VCaP (cell line): ENCODE results near the gene TBC1D22A.

Experiments
- H3K27ac ChIP-seq: fragments of 450-650 bp; 2 replicates; pipeline ENCODE4 v1.5.1; 2017
- TF ChIP-seq, protein P1 (sequence below): fragments of 450-650 bp; conservative IDR thresholded peaks from 2 replicates; pipeline ENCODE4 v1.5.1; 2017; ENCODE audit warnings: mild to moderate bottlenecking, moderate library complexity

Gene TBC1D22A

DNA sequence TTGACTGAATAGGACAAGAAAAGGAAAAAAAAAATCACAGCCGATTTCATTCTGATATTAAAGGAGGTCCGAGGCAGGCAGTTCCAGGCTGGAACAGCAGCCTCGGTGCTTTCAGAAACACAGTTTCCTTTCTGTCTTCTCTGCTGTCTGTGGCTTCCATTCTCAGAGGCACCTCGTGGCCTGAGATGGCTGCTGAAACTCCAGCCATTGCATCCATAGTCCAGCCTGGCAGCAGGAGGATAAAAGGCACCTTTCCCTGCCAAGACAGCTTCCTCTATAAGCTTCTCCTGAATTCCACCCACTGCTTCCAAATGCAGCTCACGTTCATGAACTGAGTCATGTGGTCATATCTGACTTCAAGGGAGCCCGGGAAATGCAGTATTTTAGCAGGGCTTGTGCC, 390.5 kb downstream of the TBC1D22A start:
- H3K27ac ChIP-seq: no peak overlapping the region
- TF ChIP-seq, protein P1, sequence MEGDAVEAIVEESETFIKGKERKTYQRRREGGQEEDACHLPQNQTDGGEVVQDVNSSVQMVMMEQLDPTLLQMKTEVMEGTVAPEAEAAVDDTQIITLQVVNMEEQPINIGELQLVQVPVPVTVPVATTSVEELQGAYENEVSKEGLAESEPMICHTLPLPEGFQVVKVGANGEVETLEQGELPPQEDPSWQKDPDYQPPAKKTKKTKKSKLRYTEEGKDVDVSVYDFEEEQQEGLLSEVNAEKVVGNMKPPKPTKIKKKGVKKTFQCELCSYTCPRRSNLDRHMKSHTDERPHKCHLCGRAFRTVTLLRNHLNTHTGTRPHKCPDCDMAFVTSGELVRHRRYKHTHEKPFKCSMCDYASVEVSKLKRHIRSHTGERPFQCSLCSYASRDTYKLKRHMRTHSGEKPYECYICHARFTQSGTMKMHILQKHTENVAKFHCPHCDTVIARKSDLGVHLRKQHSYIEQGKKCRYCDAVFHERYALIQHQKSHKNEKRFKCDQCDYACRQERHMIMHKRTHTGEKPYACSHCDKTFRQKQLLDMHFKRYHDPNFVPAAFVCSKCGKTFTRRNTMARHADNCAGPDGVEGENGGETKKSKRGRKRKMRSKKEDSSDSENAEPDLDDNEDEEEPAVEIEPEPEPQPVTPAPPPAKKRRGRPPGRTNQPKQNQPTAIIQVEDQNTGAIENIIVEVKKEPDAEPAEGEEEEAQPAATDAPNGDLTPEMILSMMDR: no peak

DNA sequence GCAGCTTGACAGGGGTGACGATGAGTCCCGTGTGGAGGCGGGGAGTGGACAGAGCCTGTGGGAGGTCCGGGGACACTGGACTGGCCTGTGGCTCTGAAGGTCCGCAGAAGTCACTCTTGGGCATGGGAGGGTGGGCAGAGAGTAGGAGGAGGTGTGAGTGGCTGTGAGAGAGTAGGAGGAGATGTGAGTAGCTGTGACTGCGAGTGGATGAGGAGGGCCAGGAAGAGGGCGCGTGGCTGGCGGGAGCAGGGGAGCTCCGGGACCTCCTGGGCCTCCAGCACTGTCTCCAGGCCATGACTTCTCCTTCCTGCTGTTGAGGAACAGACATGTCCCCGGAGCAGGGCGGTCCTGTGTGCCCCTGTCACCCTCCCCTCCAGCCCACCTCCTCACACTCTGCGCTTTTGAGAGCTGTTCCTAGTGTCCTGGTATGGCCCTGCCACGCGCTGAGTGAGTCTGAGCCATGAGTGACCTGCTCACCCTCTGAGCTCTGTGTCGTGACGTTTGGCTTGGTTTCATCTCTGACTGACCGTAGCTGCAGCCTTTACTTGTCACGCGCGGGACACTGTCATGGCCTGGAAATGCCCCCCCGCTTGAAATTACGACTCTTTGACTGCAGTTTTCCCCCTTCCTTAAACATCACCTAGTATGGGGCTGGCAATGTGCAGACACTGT, 391.5 kb downstream of the TBC1D22A start:
- TF ChIP-seq, protein P1: no peak
- peak overlapping the region; percentile 65 for H3K27ac ChIP-seq

DNA sequence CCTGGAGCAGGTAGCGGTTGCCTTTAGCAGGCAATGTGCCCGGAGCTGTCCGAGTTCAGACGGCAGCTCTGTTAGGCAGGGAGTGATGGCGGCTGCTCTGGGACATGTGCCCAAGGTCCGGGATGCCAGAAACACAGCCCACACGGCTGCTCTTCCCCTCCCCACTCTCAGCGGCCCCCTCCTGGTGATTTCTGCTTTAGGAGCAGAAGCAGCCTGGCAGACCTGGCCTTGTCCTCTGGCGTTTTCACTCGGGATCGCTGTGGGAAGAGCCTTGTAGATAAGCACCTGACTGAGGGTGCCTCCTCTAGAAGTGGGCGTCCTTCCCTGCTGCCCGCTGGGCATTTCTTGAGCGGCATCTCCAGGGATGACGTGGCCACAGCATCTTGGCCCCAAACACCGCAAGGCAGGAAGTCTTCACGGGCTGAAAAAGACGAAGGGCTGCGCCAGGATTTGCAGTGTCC, 392.2 kb downstream of the TBC1D22A start:
- peak overlapping the region; percentile 65 for H3K27ac ChIP-seq
- TF ChIP-seq, protein P1: no peak; the same call in 1 of the 2 replicates

DNA sequence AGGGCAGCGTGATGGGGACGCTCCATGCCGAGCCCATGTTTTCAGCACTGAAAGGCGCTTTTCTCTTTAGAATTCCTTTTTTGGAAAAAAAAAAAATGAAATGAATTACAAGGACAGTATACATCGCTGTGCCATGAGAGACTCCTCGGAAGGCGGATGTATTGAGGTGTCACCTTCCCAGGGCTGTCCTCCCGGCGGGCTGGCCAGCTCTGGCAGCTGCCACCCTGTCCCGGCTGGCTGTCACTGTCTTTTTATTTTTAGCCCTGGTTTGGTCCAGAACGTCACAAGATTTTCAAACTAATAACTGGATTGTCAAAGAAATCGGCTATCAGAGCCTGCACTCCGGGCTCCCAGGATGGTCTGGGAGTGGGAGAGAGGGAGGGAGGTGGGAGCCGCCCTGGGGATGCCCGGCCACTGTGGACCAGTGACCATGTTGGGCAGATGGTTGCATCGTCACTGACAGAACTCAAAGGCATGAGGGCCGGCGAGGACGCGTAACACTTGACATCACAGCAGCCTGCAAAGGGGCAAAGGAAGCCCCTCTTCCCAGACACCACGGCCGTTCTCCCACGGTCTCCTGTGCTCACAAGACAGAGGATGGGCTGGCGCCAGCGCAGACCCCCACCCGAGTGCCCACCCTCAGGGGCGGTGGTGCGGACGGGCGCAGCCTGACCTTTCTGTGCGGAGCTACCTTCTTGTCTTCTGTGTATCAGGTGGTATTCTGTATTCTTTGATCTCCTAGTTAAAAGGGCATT, 392.9 kb downstream of the TBC1D22A start:
- TF ChIP-seq, protein P1: no peak
- H3K27ac ChIP-seq: peak overlapping the region; percentile 65

DNA sequence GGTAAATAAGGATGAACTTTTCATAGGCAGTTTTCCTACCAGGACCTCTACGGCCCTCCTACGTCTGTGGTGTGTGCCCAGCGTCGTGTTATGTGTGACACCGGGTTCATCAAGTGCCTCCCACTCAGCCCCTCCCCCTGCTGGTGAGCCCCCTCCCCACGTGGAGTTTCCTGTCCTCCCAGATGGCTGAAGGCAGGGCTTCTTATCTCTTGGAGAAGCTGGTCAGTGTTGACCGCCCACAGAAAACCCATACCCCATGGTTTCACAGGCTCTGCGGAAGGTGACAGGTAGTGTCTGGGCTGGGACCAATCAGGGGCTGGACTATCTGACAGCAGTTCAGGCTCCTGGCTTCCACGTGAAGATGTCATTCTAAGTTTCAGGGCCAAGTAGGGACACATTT, 393.5 kb downstream of the TBC1D22A start:
- TF ChIP-seq, protein P1: no peak
- no peak overlapping the region for H3K27ac ChIP-seq

DNA sequence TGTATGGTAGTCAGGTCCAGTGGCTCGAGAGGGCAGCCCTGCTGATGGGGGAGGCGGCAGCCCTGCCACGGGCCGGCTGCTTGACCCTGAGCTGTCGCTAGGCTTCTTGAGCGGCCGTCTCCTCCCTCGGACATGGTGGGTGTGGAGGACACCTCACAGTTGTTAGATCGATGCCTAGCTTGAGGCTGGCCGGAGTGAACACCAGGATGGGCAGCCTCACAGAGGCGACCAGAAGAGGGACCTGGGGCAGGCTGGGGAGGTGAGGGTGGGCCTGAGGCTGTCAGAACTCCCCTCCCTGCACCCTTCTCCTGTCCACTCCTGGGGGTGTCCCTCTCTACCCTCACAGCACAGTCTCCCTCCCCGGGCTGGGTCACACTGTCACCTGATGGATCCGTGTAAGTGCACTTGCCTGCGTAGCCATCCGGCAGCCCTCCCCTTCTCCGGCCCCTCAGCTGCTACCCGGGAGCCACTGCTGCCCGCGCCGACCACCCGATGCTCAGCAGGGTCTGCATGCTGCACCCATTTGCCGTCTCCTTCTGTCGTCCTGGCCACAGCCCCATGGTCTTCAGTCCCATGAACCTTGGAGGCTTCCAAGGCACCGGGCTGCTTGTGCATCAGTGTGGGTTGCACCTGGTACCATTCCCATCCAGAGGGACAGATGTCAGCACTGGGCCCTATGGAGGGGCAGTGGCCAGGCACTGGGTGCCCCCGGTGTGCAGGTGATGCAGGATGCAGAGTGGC, 394.1 kb downstream of the TBC1D22A start:
- H3K27ac ChIP-seq: no peak overlapping the region
- TF ChIP-seq, protein P1: no peak

DNA sequence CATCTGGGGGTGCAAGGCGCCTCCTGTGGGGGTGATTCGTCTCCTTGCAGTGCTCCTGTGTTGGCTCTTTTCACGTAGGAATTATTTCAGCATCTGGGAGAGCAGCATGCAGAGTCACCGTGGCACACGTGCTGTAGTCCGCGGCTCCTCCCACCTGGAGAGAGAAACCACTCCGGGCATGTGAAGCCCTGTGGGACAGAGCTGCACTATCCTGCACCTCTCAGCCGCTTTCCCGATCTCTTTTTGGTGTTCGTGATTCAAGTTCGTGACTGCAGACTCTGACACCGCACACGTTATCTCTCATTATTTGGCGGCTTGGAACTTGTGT, 394.6 kb downstream of the TBC1D22A start:
- TF ChIP-seq, protein P1: no peak
- H3K27ac ChIP-seq: no peak overlapping the region
